K562 (cell line): ENCODE data around the gene MALRD1. TPM values are rescaled to one million over a fixed set of nuclear protein-coding genes. Genes with fewer than 3 reads are reported as not detected.

Source experiments
- ATAC-seq: fragments of 200-7000 bp; cut with Tn5 transposase; 3 replicates; pipeline ENCODE4 v1.9.1; 2020; ENCODE audit warnings: moderate library complexity
- BruUV-seq: library from RNA; stranded (reverse); fragments of 400-500 nt; replicated peaks from 2 replicates; lab custom pipeline; 2021; lab: Mats Ljungman, UMichigan
- CTCF ChIA-PET: fragments of 300-600 bp; formaldehyde crosslinking; extraction: SDS; loops from one replicate; lab custom pipeline; 2021; ENCODE audit warnings: low intra/inter-chr PET ratio; lab: Yijun Ruan, JAX
- POLR2A ChIA-PET: fragments of 300-600, 350-650 bp; sonication (Branson Sonifier 250); formaldehyde crosslinking; extraction: SDS; loops from one replicate; lab custom pipeline; 2021; ENCODE audit warnings: antibody characterized with exemption, inconsistent platforms; lab: Yijun Ruan, JAX
- DNase-seq, 4 experiments: peaks; one replicate each; pipeline versions ENCODE4 v3.0.0 to v3.0.0-alpha.2; 2011 to 2018; ENCODE audit warnings: low spot score in 3 of 4, mixed read lengths in 3 of 4; ENCODE audit errors: extremely low read depth in 1 of 4
- FAIRE-seq: peaks from 2 replicates; lab custom pipeline; 2011; peaks lifted over from hg19 to GRCh38; lab: Jason Lieb, UNC
- H2AFZ ChIP-seq: 2 replicates; pipeline ENCODE4 v1.6.0; 2011; ENCODE audit warnings: low read depth, low read length, control low read depth, inconsistent platforms
- H3K27ac ChIP-seq: fragments of 200-600 bp; 3 replicates; pipeline ENCODE4 v1.8.0; 2011; ENCODE audit warnings: low read depth, mild to moderate bottlenecking, control low read depth, inconsistent platforms, low read length, moderate library complexity, mixed read lengths; ENCODE audit errors: extremely low read depth
- H3K27me3 ChIP-seq, 2 experiments: fragments of 300-600 bp in 1 of 2; 2 replicates in 1 of 2; 3 replicates in 1 of 2; pipeline versions ENCODE4 v1.6.0 to v1.8.0; 2011; ENCODE audit warnings: inconsistent platforms in 2 of 2, low read length in 2 of 2, mild to moderate bottlenecking in 1 of 2, mixed read lengths in 1 of 2, moderate library complexity in 1 of 2; ENCODE audit not compliant: control insufficient read depth in 2 of 2, insufficient read depth in 2 of 2
- H3K36me3 ChIP-seq: fragments of 300-600 bp; 3 replicates; pipeline ENCODE4 v1.8.0; 2011; ENCODE audit warnings: mild to moderate bottlenecking, low read length, inconsistent platforms; ENCODE audit not compliant: control insufficient read depth, insufficient read depth
- H3K4me1 ChIP-seq, 2 experiments: fragments of 200-600 bp in 1 of 2; replicated peaks in 1 of 2; 2 replicates in 1 of 2; 3 replicates in 1 of 2; pipeline versions ENCODE4 v1.5.1 to v1.8.0; 2011; ENCODE audit warnings: inconsistent platforms in 2 of 2, low read length in 2 of 2, mild to moderate bottlenecking in 1 of 2, mixed read lengths in 1 of 2, moderate library complexity in 1 of 2; ENCODE audit not compliant: control insufficient read depth in 2 of 2, insufficient read depth in 2 of 2
- H3K4me2 ChIP-seq: 2 replicates; pipeline ENCODE4 v1.6.1; 2011; ENCODE audit warnings: low read length, control low read depth, inconsistent platforms, mixed read lengths; ENCODE audit not compliant: insufficient read depth
- H3K4me3 ChIP-seq: fragments of 200-600 bp; sonication (generic), shearing (Covaris generic); 2 replicates; pipeline ENCODE4 v1.5.1; 2016; ENCODE audit warnings: control low read depth, inconsistent platforms
- H3K79me2 ChIP-seq: fragments of 200-600 bp; 3 replicates; pipeline ENCODE4 v1.8.0; 2011; ENCODE audit warnings: low read length, inconsistent platforms; ENCODE audit not compliant: control insufficient read depth, insufficient read depth
- H3K9ac ChIP-seq, 2 experiments: 2 replicates each; pipeline versions ENCODE4 v1.6.0 to v1.6.1; 2011; ENCODE audit warnings: low read depth in 2 of 2, low read length in 2 of 2, control low read depth in 1 of 2, inconsistent platforms in 1 of 2, mild to moderate bottlenecking in 1 of 2, mixed read lengths in 1 of 2; ENCODE audit not compliant: insufficient read depth in 1 of 2
- H3K9me1 ChIP-seq: one replicate; pipeline ENCODE4 v1.6.0; 2011; ENCODE audit warnings: inconsistent platforms, mild to moderate bottlenecking, low read length, moderate library complexity; ENCODE audit not compliant: control insufficient read depth, insufficient read depth
- H3K9me3 ChIP-seq: replicated peaks from 2 replicates; pipeline ENCODE4 v1.5.1; 2011; ENCODE audit warnings: low read depth, low read length, inconsistent platforms; ENCODE audit not compliant: control insufficient read depth, insufficient read depth
- H4K20me1 ChIP-seq: replicated peaks from 2 replicates; pipeline ENCODE4 v1.6.1; 2011; ENCODE audit warnings: low read length, inconsistent platforms, mixed read lengths; ENCODE audit not compliant: control insufficient read depth, insufficient read depth
- CBX5 ChIP-seq: IDR thresholded peaks from 2 replicates; pipeline ENCODE4 v1.6.1; 2014; ENCODE audit warnings: low read depth, borderline replicate concordance
- FIP1L1 ChIP-seq: fragments of 200-400 bp; formaldehyde crosslinking; IDR thresholded peaks from 2 replicates; pipeline ENCODE4 v1.6.1; 2018; ENCODE audit warnings: mild to moderate bottlenecking, low read depth, low read length; ENCODE audit not compliant: poor library complexity, severe bottlenecking
- L3MBTL2 ChIP-seq: fragments of 450-650 bp; IDR thresholded peaks from 2 replicates; pipeline ENCODE4 v1.6.1; 2016; ENCODE audit warnings: mild to moderate bottlenecking, moderate library complexity
- MED1 ChIP-seq: sonication (generic); formaldehyde crosslinking; IDR thresholded peaks from 2 replicates; pipeline ENCODE4 v1.8.1; 2023; ENCODE audit warnings: missing genetic modification reagents, borderline replicate concordance
- PHF8 ChIP-seq: fragments of 200-600 bp; sonication (generic); IDR thresholded peaks from 2 replicates; pipeline ENCODE4 v1.6.1; 2012; ENCODE audit warnings: mixed run types, mild to moderate bottlenecking, inconsistent platforms, low read length, moderate library complexity, borderline replicate concordance
- SIN3A ChIP-seq, 2 experiments: fragments of 150-350 bp in 1 of 2; IDR thresholded peaks; 2 replicates each; pipeline ENCODE4 v1.6.1; 2011 to 2016; ENCODE audit warnings: borderline replicate concordance in 2 of 2, low read depth in 2 of 2, low read length in 2 of 2, mild to moderate bottlenecking in 2 of 2, moderate library complexity in 2 of 2; ENCODE audit not compliant: control insufficient read depth in 1 of 2
- SMAD2 ChIP-seq: fragments of 150-350 bp; IDR thresholded peaks from 2 replicates; pipeline ENCODE4 v1.6.1; 2014; ENCODE audit warnings: low read depth, mild to moderate bottlenecking, low read length
- TBL1XR1 ChIP-seq, 2 experiments: IDR thresholded peaks; 2 replicates each; pipeline ENCODE4 v1.6.1; 2012; ENCODE audit warnings: improper control_type of control experiment in 2 of 2, low read length in 2 of 2, mild to moderate bottlenecking in 1 of 2
- WHSC1 ChIP-seq: IDR thresholded peaks from one replicate; pipeline ENCODE4 v1.6.1; 2012; ENCODE audit warnings: low read length, control low read depth, inconsistent platforms
- ZNF134 ChIP-seq: fragments of 250-450 bp; sonication (Bioruptor Pico); conservative IDR thresholded peaks from 2 replicates; pipeline ENCODE4 v1.4.0; 2020
- ZNF311 ChIP-seq: fragments of 250-450 bp; sonication (Bioruptor Pico); IDR thresholded peaks from 2 replicates; pipeline ENCODE4 v1.4.0; 2020; ENCODE audit warnings: mild to moderate bottlenecking, moderate library complexity
- ZNF695 ChIP-seq: fragments of 450-650 bp; formaldehyde crosslinking; IDR thresholded peaks from 2 replicates; pipeline ENCODE4 v1.4.0; 2020; ENCODE audit warnings: mild to moderate bottlenecking, moderate library complexity
- ZNF76 ChIP-seq: fragments of 250-450 bp; sonication (Bioruptor Pico); IDR thresholded peaks from 2 replicates; pipeline ENCODE4 v1.4.0; 2020; ENCODE audit warnings: mild to moderate bottlenecking, moderate library complexity, borderline replicate concordance
- WGBS: fragments of 100-300 bp; shearing (Covaris generic); methylation state at CpG from one replicate; pipeline ENCODE4 v1.1.6; 2016; ENCODE audit warnings: low coverage, mixed read lengths; ENCODE audit not compliant: insufficient coverage; ENCODE audit errors: missing lambda C conversion rate; 5-methylcytosine and 5-hydroxymethylcytosine counted together
- in situ Hi-C: fragments of 300-500 bp; cut with MboI; formaldehyde crosslinking; loops from 4 replicates; pipeline ENCODE4 v1.15.0; 2018; ENCODE audit warnings: inconsistent platforms, mixed read lengths
- intact Hi-C: fragments of 100-400 bp; cut with micrococcal nuclease; formaldehyde crosslinking; loops from 2 replicates; pipeline ENCODE4 v1.14.2; 2022
- polyA plus RNA-seq, 8 experiments: library from polyadenylated mRNA; depleted of rRNA in 4 of 8; stranded (reverse) in 5 of 8; unstranded in 3 of 8; fragments of >200 nt; fragmentation: Nextera tagmentation in 2 of 8; fragmentation: Illumina TruSeq in 1 of 8; extraction: Ambion mirVana in 2 of 8; extraction: Trizol in 1 of 8; gene quantifications; 2 replicates each; pipeline versions ENCODE4 v1.2.1 to v1.2.3, GENCODE V29; 2011 to 2014; ENCODE audit warnings: inconsistent platforms in 1 of 8, missing spikeins in 1 of 8
- total RNA-seq, 7 experiments: library from RNA; depleted of rRNA in 6 of 7; stranded (reverse); fragments of >200 nt in 6 of 7; fragmentation: Illumina TruSeq in 2 of 7; extraction: Trizol in 2 of 7; gene quantifications; 2 replicates each; pipeline versions ENCODE4 v1.2.1 to v1.2.3, GENCODE V29; 2011 to 2021; ENCODE audit warnings: low replicate concordance in 1 of 7
- TF ChIP-seq, protein P1 (sequence below): fragments of 250-450 bp; sonication (Bioruptor Pico); IDR thresholded peaks from 2 replicates; pipeline ENCODE4 v1.4.0; 2020; ENCODE audit warnings: mild to moderate bottlenecking, moderate library complexity
- TF ChIP-seq, protein P2 (sequence below): fragments of 250-450 bp; sonication (Bioruptor Pico); IDR thresholded peaks from 2 replicates; pipeline ENCODE4 v1.6.1; 2021; ENCODE audit warnings: mild to moderate bottlenecking
- TF ChIP-seq, protein P3 (sequence below): IDR thresholded peaks from 2 replicates; pipeline ENCODE4 v1.6.1; 2012; ENCODE audit warnings: low read depth, low read length, improper control_type of control experiment, borderline replicate concordance

The MALRD1 gene
- total and polyA plus RNA-seq, 9 of the 15 experiments (the other 6 are each of a cell fraction or from before 2014, with no cell fraction given), result not detected

DNA sequence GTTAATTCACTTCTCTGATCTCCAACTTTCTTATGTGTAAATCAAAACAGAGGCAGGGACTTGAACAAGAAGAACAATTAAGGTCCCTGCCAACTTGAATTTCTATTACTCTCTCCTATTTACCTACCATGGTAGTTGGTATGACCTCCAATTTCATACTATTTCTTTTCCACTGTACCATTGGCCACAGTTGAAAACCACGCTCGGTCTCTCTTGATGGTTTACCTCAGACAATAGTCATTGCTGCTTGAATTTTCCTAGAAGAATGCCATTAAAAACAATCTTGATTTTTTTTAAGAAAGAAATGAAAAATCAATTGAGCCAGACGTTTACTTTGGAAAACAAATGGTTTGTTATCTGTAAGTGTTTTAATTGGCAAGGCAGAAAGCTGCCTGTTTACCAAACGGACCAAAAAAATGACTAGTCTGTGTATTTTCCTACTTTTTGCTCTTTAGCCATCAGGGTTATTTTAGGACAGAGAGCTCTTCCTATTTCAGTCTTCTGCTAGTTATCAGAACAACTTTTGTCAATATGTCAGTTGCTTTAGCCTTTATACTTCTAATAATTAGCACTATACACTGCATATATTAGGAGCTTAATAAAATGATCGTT lies 610.1 kb downstream of the MALRD1 start (continued):
- no peak for TF ChIP-seq CBX5
- TF ChIP-seq, all 486 proteins: peak for 0

DNA sequence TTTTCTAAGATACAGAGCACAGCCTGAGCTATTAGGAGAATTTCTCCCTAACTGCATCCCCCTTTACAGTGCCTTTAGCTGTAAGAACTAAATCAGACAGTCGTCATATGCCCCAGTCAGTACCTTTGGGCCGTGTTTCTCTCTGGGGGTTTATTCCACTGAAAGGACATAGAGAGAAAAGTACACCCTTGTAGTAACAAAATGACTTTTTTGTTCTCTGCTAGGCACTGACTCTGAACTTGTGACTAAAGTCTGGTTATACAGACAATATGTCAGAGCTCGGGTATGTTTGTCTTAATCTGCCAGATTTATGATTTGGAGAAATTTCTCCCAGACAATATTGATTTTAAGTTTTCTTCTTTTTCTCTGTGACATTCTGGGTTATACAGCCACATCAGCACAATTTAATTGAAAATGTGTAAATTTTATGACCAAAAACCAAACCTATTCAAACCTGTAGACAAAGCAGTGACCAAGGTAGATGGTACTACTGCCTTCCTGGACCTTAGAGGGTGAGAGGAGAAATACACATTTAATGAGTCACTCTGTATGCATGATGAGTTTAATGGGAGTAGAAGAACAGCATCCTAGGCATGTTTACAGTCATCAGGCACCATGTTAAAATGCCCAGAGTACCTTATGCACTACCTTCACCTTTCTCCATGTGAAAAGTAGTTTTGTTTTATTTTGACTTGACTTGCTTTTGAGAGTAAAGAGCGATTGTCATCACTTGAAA lies 611.5 kb downstream of the MALRD1 start:
- Histone ChIP-seq H3K27me3 (no peaks in the 10 kb centered on the region), H3K36me3 (no peaks in the 10 kb centered on the region), H3K9ac (no peak overlapping the region), H2AFZ (no peak overlapping the region), H4K20me1 (no peaks in the 10 kb centered on the region), H3K27ac (no peak overlapping the region), H3K9me3 (no peaks in the 10 kb centered on the region), H3K4me3 (no peak overlapping the region), H3K79me2 (no peaks in the 10 kb centered on the region), H3K9me1 (no peaks in the 10 kb centered on the region), H3K4me2 (no peak overlapping the region), H3K4me1 (no peaks in the 10 kb centered on the region)
- CTCF ChIA-PET, result interaction anchor here (0.7 kb wide), 1 partner anchor 22 kb away, joined by 3 read pairs; no protein-coding TSS in a partner anchor
- DNase-seq, result no peak
- 0% methylated on average over 4 of the region's 4 CpGs for WGBS
- no peak for ATAC-seq
- no TSS peak for BruUV-seq
- intact Hi-C loops (no loop called here), in situ Hi-C loops (no loop called here)
- no peak for FAIRE-seq
- POLR2A ChIA-PET, result no interaction called here
- TF ChIP-seq WHSC1 (no peak), ZNF311 (no peak), L3MBTL2 (no peak), PHF8 (no peak), TBL1XR1 (IDR thresholded peaks at IDR 0.05; ENCODE audit: low read length in 2 of 2) (no peak), ZNF76 (CRISPR knock-in tag) (no peak), SMAD2 (no peak), ZNF695 (no peak), SIN3A (IDR thresholded peaks at IDR 0.05; ENCODE audit: borderline replicate concordance in 2 of 2, control insufficient read depth in 1 of 2, low read depth in 2 of 2, low read length in 2 of 2) (no peak), FIP1L1 (no peak), MED1 (no peak), ZNF134 (CRISPR knock-in tag) (no peak)
- TF ChIP-seq, protein P1, sequence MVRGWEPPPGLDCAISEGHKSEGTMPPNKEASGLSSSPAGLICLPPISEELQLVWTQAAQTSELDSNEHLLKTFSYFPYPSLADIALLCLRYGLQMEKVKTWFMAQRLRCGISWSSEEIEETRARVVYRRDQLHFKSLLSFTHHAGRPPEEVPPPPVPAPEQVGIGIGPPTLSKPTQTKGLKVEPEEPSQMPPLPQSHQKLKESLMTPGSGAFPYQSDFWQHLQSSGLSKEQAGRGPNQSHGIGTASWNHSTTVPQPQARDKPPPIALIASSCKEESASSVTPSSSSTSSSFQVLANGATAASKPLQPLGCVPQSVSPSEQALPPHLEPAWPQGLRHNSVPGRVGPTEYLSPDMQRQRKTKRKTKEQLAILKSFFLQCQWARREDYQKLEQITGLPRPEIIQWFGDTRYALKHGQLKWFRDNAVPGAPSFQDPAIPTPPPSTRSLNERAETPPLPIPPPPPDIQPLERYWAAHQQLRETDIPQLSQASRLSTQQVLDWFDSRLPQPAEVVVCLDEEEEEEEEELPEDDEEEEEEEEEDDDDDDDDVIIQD (CRISPR knock-in tag), result no peak
- TF ChIP-seq, protein P2, sequence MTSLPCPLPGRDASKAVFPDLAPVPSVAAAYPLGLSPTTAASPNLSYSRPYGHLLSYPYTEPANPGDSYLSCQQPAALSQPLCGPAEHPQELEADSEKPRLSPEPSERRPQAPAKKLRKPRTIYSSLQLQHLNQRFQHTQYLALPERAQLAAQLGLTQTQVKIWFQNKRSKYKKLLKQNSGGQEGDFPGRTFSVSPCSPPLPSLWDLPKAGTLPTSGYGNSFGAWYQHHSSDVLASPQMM (CRISPR knock-in tag), result no peak
- TF ChIP-seq, protein P3, sequence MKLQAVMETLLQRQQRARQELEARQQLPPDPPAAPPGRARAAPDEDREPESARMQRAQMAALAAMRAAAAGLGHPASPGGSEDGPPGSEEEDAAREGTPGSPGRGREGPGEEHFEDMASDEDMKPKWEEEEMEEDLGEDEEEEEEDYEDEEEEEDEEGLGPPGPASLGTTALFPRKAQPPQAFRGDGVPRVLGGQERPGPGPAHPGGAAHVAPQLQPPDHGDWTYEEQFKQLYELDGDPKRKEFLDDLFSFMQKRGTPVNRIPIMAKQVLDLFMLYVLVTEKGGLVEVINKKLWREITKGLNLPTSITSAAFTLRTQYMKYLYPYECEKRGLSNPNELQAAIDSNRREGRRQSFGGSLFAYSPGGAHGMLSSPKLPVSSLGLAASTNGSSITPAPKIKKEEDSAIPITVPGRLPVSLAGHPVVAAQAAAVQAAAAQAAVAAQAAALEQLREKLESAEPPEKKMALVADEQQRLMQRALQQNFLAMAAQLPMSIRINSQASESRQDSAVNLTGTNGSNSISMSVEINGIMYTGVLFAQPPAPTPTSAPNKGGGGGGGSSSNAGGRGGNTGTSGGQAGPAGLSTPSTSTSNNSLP, result no peak
